H9 (cell line): ENCODE results near the gene EFCAB11. TPM values are rescaled to one million over a fixed set of nuclear protein-coding genes. Genes with fewer than 3 reads are reported as not detected.
A peak's percentile ranks its signal among the peaks of the same experiment; 100 is the strongest.

Experiments
- DNase-seq: peaks from one replicate; pipeline ENCODE4 v3.0.0-alpha.2; 2017
- H2AFZ ChIP-seq: one replicate; pipeline ENCODE4 v1.6.1; 2013; ENCODE audit warnings: mild to moderate bottlenecking, low read length, control low read depth, moderate library complexity
- H2AK5ac ChIP-seq: 2 replicates; pipeline ENCODE4 v1.6.1; 2013; ENCODE audit warnings: low read length, control low read depth, mixed read lengths; ENCODE audit not compliant: insufficient read length
- H2BK120ac ChIP-seq: one replicate; pipeline ENCODE4 v1.6.1; 2013; ENCODE audit warnings: low read depth, mild to moderate bottlenecking, low read length, control low read depth, inconsistent platforms; ENCODE audit not compliant: poor library complexity, severe bottlenecking
- H2BK12ac ChIP-seq: 2 replicates; pipeline ENCODE4 v1.6.1; 2013; ENCODE audit warnings: low read length, control low read depth, mixed read lengths, low read depth; ENCODE audit not compliant: insufficient read length
- H2BK15ac ChIP-seq: 2 replicates; pipeline ENCODE4 v1.6.1; 2013; ENCODE audit warnings: low read depth, low read length, control low read depth
- H2BK20ac ChIP-seq: one replicate; pipeline ENCODE4 v1.6.1; 2013; ENCODE audit warnings: low read depth, mild to moderate bottlenecking, low read length, control low read depth, inconsistent platforms; ENCODE audit not compliant: poor library complexity, severe bottlenecking
- H2BK5ac ChIP-seq: 2 replicates; pipeline ENCODE4 v1.6.1; 2013; ENCODE audit warnings: low read length, control low read depth, mixed read lengths; ENCODE audit not compliant: insufficient read length
- H3K14ac ChIP-seq: 2 replicates; pipeline ENCODE4 v1.6.1; 2013; ENCODE audit warnings: low read length, control low read depth; ENCODE audit not compliant: insufficient read depth
- H3K18ac ChIP-seq: 2 replicates; pipeline ENCODE4 v1.6.1; 2013; ENCODE audit warnings: low read depth, mild to moderate bottlenecking, mixed read lengths, low read length, control low read depth; ENCODE audit not compliant: insufficient read length
- H3K23ac ChIP-seq: 2 replicates; pipeline ENCODE4 v1.6.1; 2013; ENCODE audit warnings: low read length, control low read depth, mixed read lengths, low read depth; ENCODE audit not compliant: insufficient read length
- H3K23me2 ChIP-seq: 2 replicates; pipeline ENCODE4 v1.6.1; 2013; ENCODE audit warnings: low read depth, mild to moderate bottlenecking, mixed read lengths, low read length, control low read depth; ENCODE audit not compliant: insufficient read length, poor library complexity, severe bottlenecking
- H3K27ac ChIP-seq: 2 replicates; pipeline ENCODE4 v1.5.1; 2013; ENCODE audit warnings: low read length, control low read depth, mixed read lengths, low read depth; ENCODE audit not compliant: insufficient read length
- H3K27me3 ChIP-seq: 2 replicates; pipeline ENCODE4 v1.6.1; 2013; ENCODE audit warnings: low read length, control low read depth, inconsistent platforms; ENCODE audit not compliant: insufficient read depth
- H3K4ac ChIP-seq: 2 replicates; pipeline ENCODE4 v1.6.1; 2013; ENCODE audit warnings: low read depth, mild to moderate bottlenecking, control low read depth, inconsistent platforms, low read length, moderate library complexity
- H3K4me1 ChIP-seq: 2 replicates; pipeline ENCODE4 v1.6.1; 2013; ENCODE audit warnings: low read length, control low read depth, inconsistent platforms; ENCODE audit not compliant: insufficient read depth
- H3K4me2 ChIP-seq: 2 replicates; pipeline ENCODE4 v1.6.1; 2013; ENCODE audit warnings: low read length, control low read depth, mixed read lengths; ENCODE audit not compliant: insufficient read length, insufficient read depth
- H3K56ac ChIP-seq: 2 replicates; pipeline ENCODE4 v1.6.1; 2013; ENCODE audit warnings: low read depth, mild to moderate bottlenecking, mixed read lengths, low read length, control low read depth; ENCODE audit not compliant: insufficient read length
- H3K79me1 ChIP-seq: 2 replicates; pipeline ENCODE4 v1.6.1; 2013; ENCODE audit warnings: low read depth, mild to moderate bottlenecking, moderate library complexity, low read length, control low read depth, inconsistent platforms; ENCODE audit not compliant: insufficient read depth, poor library complexity, severe bottlenecking
- H3K79me2 ChIP-seq: 2 replicates; pipeline ENCODE4 v1.6.1; 2013; ENCODE audit warnings: low read length, control low read depth, inconsistent platforms; ENCODE audit not compliant: insufficient read depth
- H3K9ac ChIP-seq: 2 replicates; pipeline ENCODE4 v1.6.1; 2013; ENCODE audit warnings: low read length, control low read depth, mixed read lengths; ENCODE audit not compliant: insufficient read length; ENCODE audit errors: extremely low read depth
- H3K9me3 ChIP-seq: one replicate; pipeline ENCODE4 v1.6.1; 2013; ENCODE audit warnings: low read depth, low read length, inconsistent platforms; ENCODE audit not compliant: control insufficient read depth
- H3T11ph ChIP-seq: one replicate; pipeline ENCODE4 v1.6.1; 2013; ENCODE audit warnings: mild to moderate bottlenecking, low read length, control low read depth, inconsistent platforms
- H4K20me1 ChIP-seq: one replicate; pipeline ENCODE4 v1.6.1; 2013; ENCODE audit not compliant: control insufficient read depth, insufficient read length, insufficient read depth
- H4K5ac ChIP-seq: 2 replicates; pipeline ENCODE4 v1.6.1; 2013; ENCODE audit warnings: low read depth, mild to moderate bottlenecking, mixed read lengths, low read length, control low read depth; ENCODE audit not compliant: insufficient read length
- H4K8ac ChIP-seq: replicated peaks from 2 replicates; pipeline ENCODE4 v1.6.1; 2013; ENCODE audit warnings: low read length, control low read depth, mixed read lengths, low read depth; ENCODE audit not compliant: insufficient read length
- H4K91ac ChIP-seq: 2 replicates; pipeline ENCODE4 v1.6.1; 2013; ENCODE audit warnings: low read depth, mild to moderate bottlenecking, moderate library complexity, mixed read lengths, low read length, control low read depth; ENCODE audit not compliant: insufficient read length
- H3K27ac Mint-ChIP-seq, 3 experiments: 2 replicates in 2 of 3; 3 replicates in 1 of 3; pipeline ENCODE4 v1.8.0; 2020 to 2021; ENCODE audit warnings: mixed read lengths in 3 of 3, mild to moderate bottlenecking in 1 of 3, moderate library complexity in 1 of 3
- H3K27me3 Mint-ChIP-seq: 2 replicates; pipeline ENCODE4 v1.8.0; 2021; ENCODE audit warnings: low read depth, mild to moderate bottlenecking, moderate library complexity, mixed read lengths
- H3K36me3 Mint-ChIP-seq, 3 experiments: 2 replicates in 2 of 3; 3 replicates in 1 of 3; pipeline ENCODE4 v1.8.0; 2020 to 2021; ENCODE audit warnings: low read depth in 3 of 3, mixed read lengths in 3 of 3; ENCODE audit not compliant: insufficient read depth in 1 of 3
- H3K4me1 Mint-ChIP-seq, 2 experiments: 2 replicates each; pipeline ENCODE4 v1.8.0; 2020; ENCODE audit warnings: mixed read lengths in 2 of 2
- H3K4me3 Mint-ChIP-seq, 2 experiments: 2 replicates in 1 of 2; 3 replicates in 1 of 2; pipeline ENCODE4 v1.8.0; 2020 to 2021; ENCODE audit warnings: mild to moderate bottlenecking in 2 of 2, mixed read lengths in 2 of 2, moderate library complexity in 1 of 2
- H3K9me3 Mint-ChIP-seq, 2 experiments: 2 replicates in 1 of 2; 3 replicates in 1 of 2; pipeline ENCODE4 v1.8.0; 2020; ENCODE audit warnings: mild to moderate bottlenecking in 2 of 2, mixed read lengths in 2 of 2, moderate library complexity in 1 of 2
- CTCF ChIP-seq: fragments of 200-600 bp; sonication (generic); conservative IDR thresholded peaks from 3 replicates; pipeline ENCODE4 v1.8.0; 2021; ENCODE audit warnings: antibody characterized with exemption, mild to moderate bottlenecking
- WGBS: extraction: QIAGEN DNeasy Blood & Tissue Kit; methylation state at CpG from one replicate; pipeline ENCODE4 v1.1.7; 2013; ENCODE audit warnings: missing lambda C conversion rate, low lambda C conversion rate, mixed read lengths; ENCODE audit not compliant: insufficient read length; ENCODE audit errors: extremely low coverage; 5-methylcytosine and 5-hydroxymethylcytosine counted together
- total RNA-seq: library from RNA; stranded (reverse); gene quantifications from 2 replicates; pipeline ENCODE4 v1.2.1, GENCODE V29; 2021

The EFCAB11 gene
- total RNA-seq, 1 experiment from 2014 or later = 17.4 TPM

DNA sequence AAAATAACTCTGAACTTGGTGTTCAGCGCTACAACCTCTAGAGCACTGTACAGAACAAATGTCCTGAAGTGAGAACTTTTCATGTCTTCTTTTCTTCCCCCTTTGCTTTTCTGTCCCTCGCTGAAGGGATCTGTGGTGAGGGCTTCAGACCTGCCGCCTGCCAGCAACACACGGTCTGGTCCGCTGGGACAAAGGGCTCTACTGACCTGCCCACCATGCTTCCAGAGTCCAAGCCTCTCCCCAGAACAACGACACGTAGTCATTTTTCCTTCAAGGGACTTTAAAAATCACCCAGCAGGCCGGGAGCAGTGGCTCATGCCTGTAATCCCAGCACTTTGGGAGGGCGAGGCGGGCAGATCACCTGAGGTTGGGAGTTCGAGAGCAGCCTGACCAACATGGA lies 140.4 kb downstream of the EFCAB11 start:
- H3K9ac ChIP-seq = no peak overlapping the region
- no peak overlapping the region for H3K4me3 Mint-ChIP-seq

More for the DNA sequence above, 140.4 kb downstream of the EFCAB11 start:
- no peak overlapping the region for H3T11ph ChIP-seq
- H3K56ac ChIP-seq = no peak overlapping the region
- no peak overlapping the region for H3K18ac ChIP-seq
- H2AFZ ChIP-seq = no peak overlapping the region
- no peak for TF ChIP-seq CTCF
- H3K36me3 Mint-ChIP-seq = no peaks in the 10 kb centered on the region
- no peaks in the 10 kb centered on the region for H3K79me1 ChIP-seq
- H4K8ac ChIP-seq = no peak overlapping the region
- H4K5ac ChIP-seq = no peak overlapping the region
- H3K27ac ChIP-seq = no peak overlapping the region
- H3K27ac Mint-ChIP-seq = peak overlapping the region in 1 of 3 experiments; percentile 83; a peak in 2 of 7 replicates
- H3K79me2 ChIP-seq = no peaks in the 10 kb centered on the region
- H4K91ac ChIP-seq = no peak overlapping the region
- H3K27me3 ChIP-seq = no peaks in the 10 kb centered on the region
- no peak overlapping the region for H2BK20ac ChIP-seq
- peaks cover 3% of the 10 kb centered on the region; the same call in 1 of the 2 replicates for H3K4me1 ChIP-seq
- H2BK5ac ChIP-seq = no peak overlapping the region
- H3K14ac ChIP-seq = no peak overlapping the region
- no peak overlapping the region for H2BK15ac ChIP-seq
- no CpG with 5 or more reads among the region's 11 CpGs for WGBS
- no peaks in the 10 kb centered on the region for H3K9me3 Mint-ChIP-seq
- no peaks in the 10 kb centered on the region for H3K9me3 ChIP-seq
- no peak overlapping the region for H2BK12ac ChIP-seq
- no peaks in the 10 kb centered on the region for H3K23me2 ChIP-seq
- H3K27me3 Mint-ChIP-seq = 0 out of 2 replicates have a peak, but pooled peaks cover 3% of the 10 kb centered on the region
- peaks cover 12% of the 10 kb centered on the region in 2 experiments for H3K4me1 Mint-ChIP-seq
- H2AK5ac ChIP-seq = no peak overlapping the region
- no peak overlapping the region for H3K4ac ChIP-seq
- H2BK120ac ChIP-seq = no peak overlapping the region
- no peak overlapping the region for H3K4me2 ChIP-seq
- H4K20me1 ChIP-seq = no peaks in the 10 kb centered on the region
- H3K23ac ChIP-seq = no peak overlapping the region
- no peak for DNase-seq
